Thyroid gland (tissue), 4 donors: ENCODE results near the gene RGS9BP. TPM values are rescaled to one million over a fixed set of nuclear protein-coding genes. Genes with fewer than 3 reads are reported as not detected.
A peak's percentile ranks its signal among the peaks of the same experiment; 100 is the strongest.
"Not testable (repeated sequence)": the region's sequence is repeated elsewhere in the genome, so short reads cannot be mapped to it uniquely, and the experiment has no call there.

Source experiments
- DNase-seq, 2 donors: peaks; one replicate each; pipeline ENCODE4 v3.0.0-alpha.2; 2019
- H3K27ac ChIP-seq, 3 donors: fragments of 200-600 bp; sonication (generic); 1 replicate in 2 of 3; 2 replicates in 1 of 3; pipeline ENCODE4 v1.5.1; 2016 to 2019; ENCODE audit warnings: mild to moderate bottlenecking in 1 of 3, moderate library complexity in 1 of 3
- H3K27me3 ChIP-seq: fragments of 200-600 bp; sonication (generic); one replicate; pipeline ENCODE4 v1.5.1; 2019
- H3K36me3 ChIP-seq, 2 donors: fragments of 200-600 bp; sonication (generic); one replicate each; pipeline ENCODE4 v1.5.1; 2016 to 2019
- H3K4me1 ChIP-seq, 2 donors: fragments of 200-600 bp; sonication (generic); one replicate each; pipeline ENCODE4 v1.5.1; 2017 to 2019
- H3K4me3 ChIP-seq, 3 donors: fragments of 200-600 bp; sonication (generic); replicated peaks in 1 of 3; 1 replicate in 2 of 3; 2 replicates in 1 of 3; pipeline ENCODE4 v1.5.1; 2016; ENCODE audit warnings: mild to moderate bottlenecking in 1 of 3
- H3K9me3 ChIP-seq: fragments of 200-600 bp; sonication (generic); one replicate; pipeline ENCODE4 v1.5.1; 2017
- CTCF ChIP-seq, 6 experiments: fragments of 200-600 bp in 3 of 6; fragments of 450-650 bp in 3 of 6; sonication (generic) in 3 of 6; IDR thresholded peaks; one replicate each; pipeline ENCODE4 v1.5.1; 2016 to 2019; ENCODE audit warnings: antibody characterized with exemption in 6 of 6, mild to moderate bottlenecking in 2 of 6, inconsistent platforms in 1 of 6, moderate library complexity in 1 of 6
- POLR2A ChIP-seq, 2 donors: fragments of 450-650 bp; IDR thresholded peaks; one replicate each; pipeline ENCODE4 v1.6.1; 2017; ENCODE audit warnings: antibody characterized with exemption in 2 of 2, mild to moderate bottlenecking in 2 of 2, moderate library complexity in 1 of 2
- WGBS, 2 donors: methylation state at CpG; one replicate each; pipeline ENCODE4 v1.1.5; 2017; 5-methylcytosine and 5-hydroxymethylcytosine counted together
- intact Hi-C: fragments of 100-400 bp; cut with DNase I; formaldehyde crosslinking; loops from one replicate; pipeline ENCODE4 v1.15.1; 2023
- total RNA-seq, 4 donors: library from RNA; depleted of rRNA; stranded (reverse); fragments of >200 nt; gene quantifications; one replicate each; pipeline ENCODE4 v1.2.3, GENCODE V29; 2016

RGS9BP gene
- total RNA-seq, 4 donors from 2014 or later = 0.27 to 0.78 (median 0.48) TPM

- H3K4me3 ChIP-seq, H3K36me3 ChIP-seq, H3K9me3 ChIP-seq, H3K27ac ChIP-seq, intact Hi-C loops, H3K27me3 ChIP-seq, DNase-seq: not testable (repeated sequence)
- WGBS, 2 donors = 82 to 93% methylated on average over 6 of the region's 6 CpGs
- peaks cover 37 to 41% of the 10 kb centered on the region in 2 donors for H3K4me1 ChIP-seq
Measured at GRCh38 chr19:32695506-32695905, 19.9 kb downstream of the RGS9BP start.

GRCh38 chr19:32696771-32697170, 21.1 kb downstream of the RGS9BP start:
- intact Hi-C loops, H3K27me3 ChIP-seq, DNase-seq, H3K9me3 ChIP-seq, H3K4me3 ChIP-seq, H3K27ac ChIP-seq, H3K36me3 ChIP-seq: not testable (repeated sequence)
- peaks cover 30 to 34% of the 10 kb centered on the region in 2 donors for H3K4me1 ChIP-seq
- 85 to 93% methylated on average over 3 of the region's 3 CpGs for WGBS, 2 donors

GRCh38 chr19:32700129-32700528, 24.5 kb downstream of the RGS9BP start:
- 94 to 95% methylated on average over 7 of the region's 7 CpGs for WGBS, 2 donors
- H3K27ac ChIP-seq, H3K27me3 ChIP-seq, H3K4me3 ChIP-seq, intact Hi-C loops, H3K9me3 ChIP-seq, DNase-seq, H3K36me3 ChIP-seq: not testable (repeated sequence)
- H3K4me1 ChIP-seq = peaks cover 4 to 16% of the 10 kb centered on the region in 2 donors

GRCh38 chr19:32702010-32702409, 26.4 kb downstream of the RGS9BP start:
- DNase-seq = peak in 1 of 2 donors; percentile 14
- Histone ChIP-seq H3K27me3 (no peaks in the 10 kb centered on the region), H3K9me3 (no peaks in the 10 kb centered on the region), H3K4me3 (no peak overlapping the region), H3K27ac (peak overlapping the region in 1 of 3 donors; percentile 36), H3K36me3 (no peaks in the 10 kb centered on the region), H3K4me1 (peaks cover 4 to 9% of the 10 kb centered on the region in 2 donors)
- intact Hi-C loops = no loop called here
- 39 to 57% methylated on average over 5 of the region's 5 CpGs for WGBS, 2 donors
- TF ChIP-seq CTCF (IDR thresholded peaks at IDR 0.05) = no peak

GRCh38 chr19:32704006-32704405, 28.4 kb downstream of the RGS9BP start:
- H3K9me3 ChIP-seq, H3K36me3 ChIP-seq, H3K4me1 ChIP-seq, H3K27me3 ChIP-seq, DNase-seq, H3K27ac ChIP-seq, intact Hi-C loops, H3K4me3 ChIP-seq: not testable (repeated sequence)
- WGBS, 2 donors = 92 to 98% methylated on average over 2 of the region's 2 CpGs

- WGBS, 2 donors = 95 to 96% methylated on average over 3 of the region's 3 CpGs
- TF ChIP-seq CTCF (IDR thresholded peaks at IDR 0.05) = no peak
- no peak for TF ChIP-seq POLR2A (IDR thresholded peaks at IDR 0.05)
- DNase-seq = no peak
Measured at GRCh38 chr19:32708457-32708856, 32.8 kb downstream of the RGS9BP start.

GRCh38 chr19:32709032-32709431, 33.4 kb downstream of the RGS9BP start:
- no peak for DNase-seq
- no peaks in the 10 kb centered on the region for H3K27me3 ChIP-seq
- no peak overlapping the region for H3K27ac ChIP-seq
- H3K9me3 ChIP-seq = no peaks in the 10 kb centered on the region
- H3K36me3 ChIP-seq = peaks cover 0 to 11% of the 10 kb centered on the region in 2 donors
- H3K4me3 ChIP-seq = no peak overlapping the region
- WGBS, 2 donors = 94% methylated on average over 5 of the region's 5 CpGs
- intact Hi-C loops = no loop called here
- TF ChIP-seq CTCF (IDR thresholded peaks at IDR 0.05) = no peak
- TF ChIP-seq POLR2A (IDR thresholded peaks at IDR 0.05) = no peak
- no peaks in the 10 kb centered on the region for H3K4me1 ChIP-seq

More at GRCh38 chr19:32708457-32708856, 32.8 kb downstream of the RGS9BP start:
- Histone ChIP-seq H3K4me1 (no peaks in the 10 kb centered on the region), H3K27ac (no peak overlapping the region), H3K4me3 (no peak overlapping the region), H3K36me3 (peaks cover 0 to 8% of the 10 kb centered on the region in 2 donors), H3K27me3 (no peaks in the 10 kb centered on the region), H3K9me3 (no peaks in the 10 kb centered on the region)
- intact Hi-C loops = no loop called here
